ENCODE measurements around the gene WNT5A.
A peak's percentile ranks its signal among the peaks of the same experiment; 100 is the strongest.

Gene WNT5A

GRCh38 chr3:55442861-55443260 lies 44.2 kb downstream of the WNT5A start:
- no peak for DNase-seq

- no peak for DNase-seq
Observed at GRCh38 chr3:55441499-55441898, 45.6 kb downstream of the WNT5A start.

GRCh38 chr3:55440104-55440708 lies 46.9 kb downstream of the WNT5A start:
- DNase-seq, result no peak

DNA sequence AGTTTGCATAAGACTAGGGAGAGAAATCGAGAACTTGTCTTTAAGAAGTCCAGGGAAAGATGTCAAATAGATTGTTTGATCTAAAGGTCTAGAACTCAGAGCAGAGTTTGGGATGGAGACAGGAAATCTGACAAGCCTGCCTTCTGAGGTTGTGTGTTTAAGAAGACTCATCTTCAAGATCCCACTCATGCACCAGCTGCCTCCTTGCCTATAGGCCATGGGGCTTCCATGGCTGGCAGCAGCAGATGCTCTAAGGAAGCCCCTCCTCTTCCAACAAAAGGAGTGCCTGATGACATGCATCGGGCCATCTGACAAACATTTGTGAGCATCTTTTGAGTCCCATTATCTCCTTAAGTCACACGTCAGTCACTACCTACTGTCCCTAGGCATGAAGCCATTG lies 47.4 kb downstream of the WNT5A start:
- no peak for DNase-seq

DNA sequence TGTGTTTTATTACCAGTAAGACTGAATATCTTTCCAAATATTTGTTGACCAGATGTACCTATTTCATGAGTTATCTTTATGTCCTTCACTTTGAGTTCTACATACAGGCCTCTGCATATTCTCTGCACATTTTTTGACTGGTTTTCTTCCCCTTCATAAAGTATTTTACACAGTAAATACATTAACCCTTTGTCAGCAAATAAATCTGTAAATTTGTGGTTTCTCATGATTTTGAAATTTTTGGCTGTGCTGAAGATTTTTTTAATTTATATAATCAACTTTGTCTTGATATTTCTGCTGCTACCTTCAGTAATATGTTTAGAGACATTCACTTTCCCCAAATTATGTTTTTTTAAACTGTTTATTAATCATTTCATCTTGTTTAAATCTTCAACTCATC lies 50.5 kb downstream of the WNT5A start:
- DNase-seq, result no peak

- no peak for DNase-seq
Observed at GRCh38 chr3:55435491-55435890, 51.6 kb downstream of the WNT5A start.

GRCh38 chr3:55434789-55435188 lies 52.3 kb downstream of the WNT5A start:
- DNase-seq, result no peak

- DNase-seq, result no peak
Observed at GRCh38 chr3:55431041-55431440, 56.1 kb downstream of the WNT5A start.

- DNase-seq, result no peak
Observed at GRCh38 chr3:55427739-55428138, 59.4 kb downstream of the WNT5A start.

- DNase-seq, result no peak
Observed at GRCh38 chr3:55426486-55426885, 60.6 kb downstream of the WNT5A start.

DNA sequence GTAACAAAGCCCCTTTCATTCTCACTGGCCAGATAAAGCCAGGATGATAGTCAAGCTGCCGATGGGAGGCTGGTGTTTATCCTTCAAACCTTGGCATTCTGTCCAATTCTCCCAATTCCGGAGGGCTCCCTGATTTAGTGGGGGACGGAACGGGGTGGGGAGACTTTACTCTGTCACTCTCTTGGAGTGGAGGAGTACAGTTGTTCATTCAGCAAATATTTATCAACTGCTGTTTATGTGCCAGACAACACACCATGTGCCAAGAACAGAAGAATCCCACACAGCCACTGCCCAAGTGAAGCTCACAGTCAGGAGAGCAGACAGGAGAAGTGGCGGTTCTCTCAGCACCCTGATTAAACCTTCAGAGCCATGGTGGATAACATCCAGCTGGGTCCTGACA lies 63.3 kb downstream of the WNT5A start:
- no peak for DNase-seq

DNA sequence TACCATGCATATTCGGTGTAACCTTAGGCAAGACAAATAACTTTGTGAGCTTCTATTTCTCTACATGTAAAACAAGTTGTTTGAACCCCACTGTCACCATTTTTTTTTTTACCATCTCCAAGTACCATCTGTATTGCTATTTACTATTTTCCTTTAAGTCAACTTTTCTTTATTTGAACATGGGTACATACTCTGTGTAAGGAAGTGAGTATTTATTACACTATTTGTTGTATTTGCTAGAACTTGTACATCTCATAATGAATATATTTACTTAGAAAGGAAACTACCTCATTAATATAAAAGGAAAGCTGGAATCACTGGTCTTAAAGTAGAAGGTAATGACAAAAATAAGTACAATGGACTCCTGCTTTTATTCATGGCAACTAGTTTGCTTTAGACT lies 69.9 kb downstream of the WNT5A start:
- DNase-seq, result no peak

DNA sequence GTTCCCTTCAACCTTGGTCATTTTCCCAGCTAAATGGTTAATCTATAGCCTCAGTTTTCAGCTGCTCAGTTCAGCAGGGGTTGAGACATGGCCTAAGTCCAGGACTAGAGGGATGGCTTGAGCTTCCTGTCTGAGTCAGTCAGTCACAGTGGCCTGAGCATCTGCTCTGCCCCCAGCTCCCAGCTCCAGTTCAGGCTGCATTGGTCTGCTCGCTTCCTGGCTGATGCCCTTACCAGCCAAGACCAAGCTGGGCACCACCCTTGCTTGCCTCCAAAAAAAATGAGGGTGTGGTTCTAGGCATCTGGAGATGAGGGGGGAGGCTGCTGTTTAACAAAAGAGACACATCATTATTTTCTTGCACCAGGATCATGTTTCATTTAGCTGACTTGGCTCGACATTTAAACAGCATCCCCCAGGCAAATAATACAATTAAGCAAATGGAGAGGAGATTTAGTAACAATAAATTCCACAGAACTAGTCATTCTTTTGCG lies 70.7 kb downstream of the WNT5A start:
- peak; percentile 50 for DNase-seq
